B cell (primary cell): Measurements from ENCODE around the gene AZI2.

Experiments used
- CTCF ChIP-seq: fragments of 200-600 bp; IDR thresholded peaks from one replicate; pipeline ENCODE4 v1.8.0; 2022; ENCODE audit warnings: antibody characterized with exemption, mild to moderate bottlenecking
- EZH2 ChIP-seq: IDR thresholded peaks from 2 replicates; pipeline ENCODE4 v1.6.1; 2012; ENCODE audit warnings: borderline replicate concordance, low read depth, mild to moderate bottlenecking, moderate library complexity, low read length; ENCODE audit not compliant: insufficient read depth, poor library complexity, severe bottlenecking

GRCh38 chr3:28376424-28376823 lies 27.8 kb upstream of the AZI2 start:
- TF ChIP-seq EZH2, result no peak
- TF ChIP-seq CTCF, result no peak
